H9 (cell line): ENCODE measurements around the gene FXYD4. TPM values are rescaled to one million over a fixed set of nuclear protein-coding genes. Genes with fewer than 3 reads are reported as not detected.
A peak's percentile ranks its signal among the peaks of the same experiment; 100 is the strongest.

Source experiments
- DNase-seq: peaks from one replicate; pipeline ENCODE4 v3.0.0-alpha.2; 2017
- H2AFZ ChIP-seq: one replicate; pipeline ENCODE4 v1.6.1; 2013; ENCODE audit warnings: mild to moderate bottlenecking, low read length, control low read depth, moderate library complexity
- H2AK5ac ChIP-seq: 2 replicates; pipeline ENCODE4 v1.6.1; 2013; ENCODE audit warnings: low read length, control low read depth, mixed read lengths; ENCODE audit not compliant: insufficient read length
- H2BK120ac ChIP-seq: one replicate; pipeline ENCODE4 v1.6.1; 2013; ENCODE audit warnings: low read depth, mild to moderate bottlenecking, low read length, control low read depth, inconsistent platforms; ENCODE audit not compliant: poor library complexity, severe bottlenecking
- H2BK12ac ChIP-seq: 2 replicates; pipeline ENCODE4 v1.6.1; 2013; ENCODE audit warnings: low read length, control low read depth, mixed read lengths, low read depth; ENCODE audit not compliant: insufficient read length
- H2BK15ac ChIP-seq: 2 replicates; pipeline ENCODE4 v1.6.1; 2013; ENCODE audit warnings: low read depth, low read length, control low read depth
- H2BK20ac ChIP-seq: one replicate; pipeline ENCODE4 v1.6.1; 2013; ENCODE audit warnings: low read depth, mild to moderate bottlenecking, low read length, control low read depth, inconsistent platforms; ENCODE audit not compliant: poor library complexity, severe bottlenecking
- H2BK5ac ChIP-seq: 2 replicates; pipeline ENCODE4 v1.6.1; 2013; ENCODE audit warnings: low read length, control low read depth, mixed read lengths; ENCODE audit not compliant: insufficient read length
- H3K14ac ChIP-seq: 2 replicates; pipeline ENCODE4 v1.6.1; 2013; ENCODE audit warnings: low read length, control low read depth; ENCODE audit not compliant: insufficient read depth
- H3K18ac ChIP-seq: 2 replicates; pipeline ENCODE4 v1.6.1; 2013; ENCODE audit warnings: low read depth, mild to moderate bottlenecking, mixed read lengths, low read length, control low read depth; ENCODE audit not compliant: insufficient read length
- H3K23ac ChIP-seq: 2 replicates; pipeline ENCODE4 v1.6.1; 2013; ENCODE audit warnings: low read length, control low read depth, mixed read lengths, low read depth; ENCODE audit not compliant: insufficient read length
- H3K23me2 ChIP-seq: 2 replicates; pipeline ENCODE4 v1.6.1; 2013; ENCODE audit warnings: low read depth, mild to moderate bottlenecking, mixed read lengths, low read length, control low read depth; ENCODE audit not compliant: insufficient read length, poor library complexity, severe bottlenecking
- H3K27ac ChIP-seq: 2 replicates; pipeline ENCODE4 v1.5.1; 2013; ENCODE audit warnings: low read length, control low read depth, mixed read lengths, low read depth; ENCODE audit not compliant: insufficient read length
- H3K27me3 ChIP-seq: 2 replicates; pipeline ENCODE4 v1.6.1; 2013; ENCODE audit warnings: low read length, control low read depth, inconsistent platforms; ENCODE audit not compliant: insufficient read depth
- H3K4ac ChIP-seq: 2 replicates; pipeline ENCODE4 v1.6.1; 2013; ENCODE audit warnings: low read depth, mild to moderate bottlenecking, control low read depth, inconsistent platforms, low read length, moderate library complexity
- H3K4me1 ChIP-seq: 2 replicates; pipeline ENCODE4 v1.6.1; 2013; ENCODE audit warnings: low read length, control low read depth, inconsistent platforms; ENCODE audit not compliant: insufficient read depth
- H3K4me2 ChIP-seq: 2 replicates; pipeline ENCODE4 v1.6.1; 2013; ENCODE audit warnings: low read length, control low read depth, mixed read lengths; ENCODE audit not compliant: insufficient read length, insufficient read depth
- H3K56ac ChIP-seq: 2 replicates; pipeline ENCODE4 v1.6.1; 2013; ENCODE audit warnings: low read depth, mild to moderate bottlenecking, mixed read lengths, low read length, control low read depth; ENCODE audit not compliant: insufficient read length
- H3K79me1 ChIP-seq: 2 replicates; pipeline ENCODE4 v1.6.1; 2013; ENCODE audit warnings: low read depth, mild to moderate bottlenecking, moderate library complexity, low read length, control low read depth, inconsistent platforms; ENCODE audit not compliant: insufficient read depth, poor library complexity, severe bottlenecking
- H3K79me2 ChIP-seq: 2 replicates; pipeline ENCODE4 v1.6.1; 2013; ENCODE audit warnings: low read length, control low read depth, inconsistent platforms; ENCODE audit not compliant: insufficient read depth
- H3K9ac ChIP-seq: 2 replicates; pipeline ENCODE4 v1.6.1; 2013; ENCODE audit warnings: low read length, control low read depth, mixed read lengths; ENCODE audit not compliant: insufficient read length; ENCODE audit errors: extremely low read depth
- H3K9me3 ChIP-seq: one replicate; pipeline ENCODE4 v1.6.1; 2013; ENCODE audit warnings: low read depth, low read length, inconsistent platforms; ENCODE audit not compliant: control insufficient read depth
- H3T11ph ChIP-seq: one replicate; pipeline ENCODE4 v1.6.1; 2013; ENCODE audit warnings: mild to moderate bottlenecking, low read length, control low read depth, inconsistent platforms
- H4K20me1 ChIP-seq: one replicate; pipeline ENCODE4 v1.6.1; 2013; ENCODE audit not compliant: control insufficient read depth, insufficient read length, insufficient read depth
- H4K5ac ChIP-seq: 2 replicates; pipeline ENCODE4 v1.6.1; 2013; ENCODE audit warnings: low read depth, mild to moderate bottlenecking, mixed read lengths, low read length, control low read depth; ENCODE audit not compliant: insufficient read length
- H4K8ac ChIP-seq: replicated peaks from 2 replicates; pipeline ENCODE4 v1.6.1; 2013; ENCODE audit warnings: low read length, control low read depth, mixed read lengths, low read depth; ENCODE audit not compliant: insufficient read length
- H4K91ac ChIP-seq: 2 replicates; pipeline ENCODE4 v1.6.1; 2013; ENCODE audit warnings: low read depth, mild to moderate bottlenecking, moderate library complexity, mixed read lengths, low read length, control low read depth; ENCODE audit not compliant: insufficient read length
- H3K27ac Mint-ChIP-seq, 3 experiments: 2 replicates in 2 of 3; 3 replicates in 1 of 3; pipeline ENCODE4 v1.8.0; 2020 to 2021; ENCODE audit warnings: mixed read lengths in 3 of 3, mild to moderate bottlenecking in 1 of 3, moderate library complexity in 1 of 3
- H3K27me3 Mint-ChIP-seq: 2 replicates; pipeline ENCODE4 v1.8.0; 2021; ENCODE audit warnings: low read depth, mild to moderate bottlenecking, moderate library complexity, mixed read lengths
- H3K36me3 Mint-ChIP-seq, 3 experiments: 2 replicates in 2 of 3; 3 replicates in 1 of 3; pipeline ENCODE4 v1.8.0; 2020 to 2021; ENCODE audit warnings: low read depth in 3 of 3, mixed read lengths in 3 of 3; ENCODE audit not compliant: insufficient read depth in 1 of 3
- H3K4me1 Mint-ChIP-seq, 2 experiments: 2 replicates each; pipeline ENCODE4 v1.8.0; 2020; ENCODE audit warnings: mixed read lengths in 2 of 2
- H3K4me3 Mint-ChIP-seq, 2 experiments: 2 replicates in 1 of 2; 3 replicates in 1 of 2; pipeline ENCODE4 v1.8.0; 2020 to 2021; ENCODE audit warnings: mild to moderate bottlenecking in 2 of 2, mixed read lengths in 2 of 2, moderate library complexity in 1 of 2
- H3K9me3 Mint-ChIP-seq, 2 experiments: 2 replicates in 1 of 2; 3 replicates in 1 of 2; pipeline ENCODE4 v1.8.0; 2020; ENCODE audit warnings: mild to moderate bottlenecking in 2 of 2, mixed read lengths in 2 of 2, moderate library complexity in 1 of 2
- CTCF ChIP-seq: fragments of 200-600 bp; sonication (generic); conservative IDR thresholded peaks from 3 replicates; pipeline ENCODE4 v1.8.0; 2021; ENCODE audit warnings: antibody characterized with exemption, mild to moderate bottlenecking
- WGBS: extraction: QIAGEN DNeasy Blood & Tissue Kit; methylation state at CpG from one replicate; pipeline ENCODE4 v1.1.7; 2013; ENCODE audit warnings: missing lambda C conversion rate, low lambda C conversion rate, mixed read lengths; ENCODE audit not compliant: insufficient read length; ENCODE audit errors: extremely low coverage; 5-methylcytosine and 5-hydroxymethylcytosine counted together
- total RNA-seq: library from RNA; stranded (reverse); gene quantifications from 2 replicates; pipeline ENCODE4 v1.2.1, GENCODE V29; 2021

The FXYD4 gene
- total RNA-seq, 1 experiment from 2014 or later = not detected

- Histone ChIP-seq H3K27ac (no peak overlapping the region), H3K56ac (no peak overlapping the region), H3K18ac (peak overlapping the region; percentile 3), H2BK5ac (no peak overlapping the region), H4K20me1 (no peaks in the 10 kb centered on the region), H4K91ac (no peak overlapping the region), H3K4me1 (no peaks in the 10 kb centered on the region), H3K14ac (no peak overlapping the region; the same call in 1 of the 2 replicates), H2AFZ (no peak overlapping the region), H2BK20ac (no peak overlapping the region), H3K4ac (no peak overlapping the region), H3K9me3 (no peaks in the 10 kb centered on the region), H2BK120ac (no peak overlapping the region), H2BK12ac (no peak overlapping the region), H2BK15ac (no peak overlapping the region), H3K27me3 (no peaks in the 10 kb centered on the region), H3K23ac (no peak overlapping the region), H4K5ac (no peak overlapping the region), H3K4me2 (no peak overlapping the region), H3K23me2 (no peaks in the 10 kb centered on the region), H3T11ph (no peak overlapping the region), H3K9ac (no peak overlapping the region), H2AK5ac (no peak overlapping the region), H3K79me2 (no peaks in the 10 kb centered on the region), H4K8ac (no peak overlapping the region), H3K79me1 (no peaks in the 10 kb centered on the region)
- no peak overlapping the region for H3K27ac Mint-ChIP-seq
- peaks cover 8% of the 10 kb centered on the region for H3K27me3 Mint-ChIP-seq
- TF ChIP-seq CTCF = no peak
- H3K9me3 Mint-ChIP-seq = no peaks in the 10 kb centered on the region; a peak in 1 of 5 replicates
- DNase-seq = no peak
- no peaks in the 10 kb centered on the region for H3K36me3 Mint-ChIP-seq
- peaks cover 44 to 47% of the 10 kb centered on the region in 2 experiments for H3K4me1 Mint-ChIP-seq
- WGBS = no CpG with 5 or more reads among the region's 9 CpGs
- no peak overlapping the region for H3K4me3 Mint-ChIP-seq
Measured at GRCh38 chr10:43376046-43376635, 4.7 kb downstream of the FXYD4 start.
